ENCODE data around the gene NOD1.

GRCh38 chr7:30453921-30454320 lies 24.7 kb downstream of the NOD1 start:
- no peak for TF ChIP-seq CTCF (IDR thresholded peaks at IDR 0.05; ENCODE audit: insufficient read depth, low read length)
- TF ChIP-seq POLR2AphosphoS5 (IDR thresholded peaks at IDR 0.05; ENCODE audit: low read depth): no peak
- TF ChIP-seq REST (IDR thresholded peaks at IDR 0.05; ENCODE audit: insufficient replicate concordance, low read depth): no peak
- no peak for TF ChIP-seq SPI1 (IDR thresholded peaks at IDR 0.05; ENCODE audit: borderline replicate concordance, low read depth)
